GM12875 (cell line): ENCODE results near the gene TKTL1.

Experiments
- H3K4me3 ChIP-seq: one replicate; pipeline ENCODE4 v1.5.1; 2011; ENCODE audit warnings: low read depth, low read length, control low read depth
- TF ChIP-seq, protein P1 (sequence below): IDR thresholded peaks from 2 replicates; pipeline ENCODE4 v1.5.1; 2011; ENCODE audit warnings: low read depth, mild to moderate bottlenecking, control low read depth, inconsistent platforms, low read length, moderate library complexity, borderline replicate concordance; ENCODE audit not compliant: insufficient read depth

The TKTL1 gene

DNA sequence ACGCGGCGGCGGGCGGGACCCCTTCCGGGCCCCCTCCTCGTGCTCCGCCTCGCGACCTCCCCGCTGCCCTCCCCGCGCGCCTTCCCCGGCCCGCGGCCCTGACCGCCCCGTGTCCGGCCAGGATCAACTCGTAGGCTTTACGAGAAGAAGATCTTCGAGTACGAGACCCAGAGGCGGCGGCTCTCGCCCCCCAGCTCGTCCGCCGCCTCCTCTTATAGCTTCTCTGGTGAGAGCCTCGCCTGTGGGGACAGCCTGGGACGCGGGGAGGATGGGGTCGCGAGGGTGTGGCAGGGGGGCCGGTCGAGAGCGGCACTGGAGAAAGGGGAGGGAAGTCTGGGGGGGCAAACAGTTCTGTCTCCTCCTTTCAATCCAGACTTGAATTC is 84.0 kb downstream of the TKTL1 start:
- TF ChIP-seq, protein P1, sequence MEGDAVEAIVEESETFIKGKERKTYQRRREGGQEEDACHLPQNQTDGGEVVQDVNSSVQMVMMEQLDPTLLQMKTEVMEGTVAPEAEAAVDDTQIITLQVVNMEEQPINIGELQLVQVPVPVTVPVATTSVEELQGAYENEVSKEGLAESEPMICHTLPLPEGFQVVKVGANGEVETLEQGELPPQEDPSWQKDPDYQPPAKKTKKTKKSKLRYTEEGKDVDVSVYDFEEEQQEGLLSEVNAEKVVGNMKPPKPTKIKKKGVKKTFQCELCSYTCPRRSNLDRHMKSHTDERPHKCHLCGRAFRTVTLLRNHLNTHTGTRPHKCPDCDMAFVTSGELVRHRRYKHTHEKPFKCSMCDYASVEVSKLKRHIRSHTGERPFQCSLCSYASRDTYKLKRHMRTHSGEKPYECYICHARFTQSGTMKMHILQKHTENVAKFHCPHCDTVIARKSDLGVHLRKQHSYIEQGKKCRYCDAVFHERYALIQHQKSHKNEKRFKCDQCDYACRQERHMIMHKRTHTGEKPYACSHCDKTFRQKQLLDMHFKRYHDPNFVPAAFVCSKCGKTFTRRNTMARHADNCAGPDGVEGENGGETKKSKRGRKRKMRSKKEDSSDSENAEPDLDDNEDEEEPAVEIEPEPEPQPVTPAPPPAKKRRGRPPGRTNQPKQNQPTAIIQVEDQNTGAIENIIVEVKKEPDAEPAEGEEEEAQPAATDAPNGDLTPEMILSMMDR: no peak
- peak overlapping the region; percentile 82 for H3K4me3 ChIP-seq
